ENCODE results near the gene C15orf62.

DNA sequence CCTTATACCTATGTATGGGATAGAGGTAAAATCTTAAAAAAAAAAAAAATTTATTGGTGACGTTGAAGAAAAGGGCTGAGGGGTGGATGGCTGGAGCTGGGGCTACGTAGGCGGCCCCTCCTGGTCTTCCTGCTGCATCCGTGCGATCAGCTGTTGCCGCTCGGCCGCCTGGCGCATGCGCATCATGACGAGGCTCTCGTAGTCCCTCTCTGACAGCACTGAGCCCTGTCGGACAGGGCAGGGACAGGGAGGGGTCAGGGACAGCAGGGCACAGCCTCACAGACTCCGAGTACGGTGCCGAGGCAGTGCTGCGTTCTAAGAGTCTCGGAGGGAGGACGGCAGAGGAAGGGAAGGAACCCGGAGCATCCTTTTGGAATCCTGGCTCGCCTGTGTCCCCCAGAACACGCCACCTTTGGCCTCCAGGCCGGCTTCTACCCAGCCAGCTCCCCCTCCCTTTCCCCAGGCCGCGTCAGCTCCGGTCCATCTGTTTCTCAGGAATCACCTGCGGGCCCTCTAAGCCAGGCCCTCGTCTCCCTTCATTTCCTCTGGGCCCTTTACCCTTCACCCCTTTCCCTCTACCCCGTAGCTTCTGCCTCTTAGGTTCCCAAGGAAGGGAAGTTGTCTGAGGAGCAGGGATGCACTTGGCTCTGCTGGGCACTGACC is 1.8 kb upstream of the C15orf62 start:
- no peak for TF ChIP-seq EP300 (IDR thresholded peaks at IDR 0.05)
- TF ChIP-seq POLR2A (IDR thresholded peaks at IDR 0.05): no peak
- TF ChIP-seq, protein P1, sequence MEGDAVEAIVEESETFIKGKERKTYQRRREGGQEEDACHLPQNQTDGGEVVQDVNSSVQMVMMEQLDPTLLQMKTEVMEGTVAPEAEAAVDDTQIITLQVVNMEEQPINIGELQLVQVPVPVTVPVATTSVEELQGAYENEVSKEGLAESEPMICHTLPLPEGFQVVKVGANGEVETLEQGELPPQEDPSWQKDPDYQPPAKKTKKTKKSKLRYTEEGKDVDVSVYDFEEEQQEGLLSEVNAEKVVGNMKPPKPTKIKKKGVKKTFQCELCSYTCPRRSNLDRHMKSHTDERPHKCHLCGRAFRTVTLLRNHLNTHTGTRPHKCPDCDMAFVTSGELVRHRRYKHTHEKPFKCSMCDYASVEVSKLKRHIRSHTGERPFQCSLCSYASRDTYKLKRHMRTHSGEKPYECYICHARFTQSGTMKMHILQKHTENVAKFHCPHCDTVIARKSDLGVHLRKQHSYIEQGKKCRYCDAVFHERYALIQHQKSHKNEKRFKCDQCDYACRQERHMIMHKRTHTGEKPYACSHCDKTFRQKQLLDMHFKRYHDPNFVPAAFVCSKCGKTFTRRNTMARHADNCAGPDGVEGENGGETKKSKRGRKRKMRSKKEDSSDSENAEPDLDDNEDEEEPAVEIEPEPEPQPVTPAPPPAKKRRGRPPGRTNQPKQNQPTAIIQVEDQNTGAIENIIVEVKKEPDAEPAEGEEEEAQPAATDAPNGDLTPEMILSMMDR (IDR thresholded peaks at IDR 0.05): no peak

All from suprapubic skin (tissue), 3 donors.